Nephron (organoid): ENCODE results near the gene BTBD9.

Experiments used
- H3K27ac Mint-ChIP-seq, 3 experiments: 2 replicates each; pipeline ENCODE4 v1.8.0; 2020; ENCODE audit warnings: mixed read lengths in 3 of 3, mild to moderate bottlenecking in 2 of 3, moderate library complexity in 1 of 3
- H3K27me3 Mint-ChIP-seq: 2 replicates; pipeline ENCODE4 v1.8.0; 2021; ENCODE audit warnings: low read depth, mild to moderate bottlenecking, moderate library complexity, mixed read lengths
- H3K36me3 Mint-ChIP-seq: 2 replicates; pipeline ENCODE4 v1.8.0; 2020; ENCODE audit warnings: low read depth, mixed read lengths
- H3K4me1 Mint-ChIP-seq: 2 replicates; pipeline ENCODE4 v1.8.0; 2020; ENCODE audit warnings: mixed read lengths
- H3K4me3 Mint-ChIP-seq, 3 experiments: 2 replicates each; pipeline ENCODE4 v1.8.0; 2020; ENCODE audit warnings: mild to moderate bottlenecking in 3 of 3, mixed read lengths in 3 of 3, moderate library complexity in 2 of 3
- H3K9me3 Mint-ChIP-seq: 2 replicates; pipeline ENCODE4 v1.8.0; 2020; ENCODE audit warnings: mixed read lengths
- CTCF ChIP-seq, 3 experiments: fragments of 200-600 bp; sonication (generic); IDR thresholded peaks; one replicate each; pipeline ENCODE4 v1.5.0; 2021; ENCODE audit warnings: antibody characterized with exemption in 3 of 3; ENCODE audit not compliant: unreplicated experiment in 3 of 3

BTBD9 gene

GRCh38 chr6:38555606-38556005, 84.1 kb downstream of the BTBD9 start:
- TF ChIP-seq CTCF (IDR thresholded peaks at IDR 0.05; ENCODE audit: unreplicated experiment in 3 of 3): no peak
- Mint-ChIP-seq H3K27ac (no peak overlapping the region), H3K9me3 (no peaks in the 10 kb centered on the region), H3K4me1 (peaks cover 3% of the 10 kb centered on the region), H3K27me3 (no peaks in the 10 kb centered on the region), H3K4me3 (no peak overlapping the region), H3K36me3 (no peaks in the 10 kb centered on the region)

- Mint-ChIP-seq H3K27ac (no peak overlapping the region), H3K27me3 (no peaks in the 10 kb centered on the region), H3K9me3 (no peaks in the 10 kb centered on the region), H3K4me1 (peaks cover 3% of the 10 kb centered on the region), H3K36me3 (no peaks in the 10 kb centered on the region), H3K4me3 (no peak overlapping the region)
- no peak for TF ChIP-seq CTCF (IDR thresholded peaks at IDR 0.05; ENCODE audit: unreplicated experiment in 3 of 3)
Observed at GRCh38 chr6:38554700-38555413, 84.9 kb downstream of the BTBD9 start.

GRCh38 chr6:38554014-38554413, 85.7 kb downstream of the BTBD9 start:
- Mint-ChIP-seq H3K9me3 (no peaks in the 10 kb centered on the region), H3K27me3 (no peaks in the 10 kb centered on the region)

GRCh38 chr6:38552121-38552520, 87.6 kb downstream of the BTBD9 start:
- no peak overlapping the region for H3K4me3 Mint-ChIP-seq
- no peak for TF ChIP-seq CTCF (IDR thresholded peaks at IDR 0.05; ENCODE audit: unreplicated experiment in 3 of 3)
- peaks cover 3% of the 10 kb centered on the region for H3K4me1 Mint-ChIP-seq
- H3K27me3 Mint-ChIP-seq: no peaks in the 10 kb centered on the region
- H3K9me3 Mint-ChIP-seq: no peaks in the 10 kb centered on the region
- peaks cover 5% of the 10 kb centered on the region for H3K36me3 Mint-ChIP-seq
- no peak overlapping the region for H3K27ac Mint-ChIP-seq

More at GRCh38 chr6:38554014-38554413, 85.7 kb downstream of the BTBD9 start:
- TF ChIP-seq CTCF (IDR thresholded peaks at IDR 0.05; ENCODE audit: unreplicated experiment in 3 of 3): no peak
- H3K36me3 Mint-ChIP-seq: no peaks in the 10 kb centered on the region
- peaks cover 3% of the 10 kb centered on the region for H3K4me1 Mint-ChIP-seq
- H3K4me3 Mint-ChIP-seq: no peak overlapping the region
- no peak overlapping the region for H3K27ac Mint-ChIP-seq

- Mint-ChIP-seq H3K9me3 (no peaks in the 10 kb centered on the region), H3K27ac (no peak overlapping the region), H3K27me3 (no peaks in the 10 kb centered on the region), H3K36me3 (peaks cover 5% of the 10 kb centered on the region), H3K4me3 (no peak overlapping the region), H3K4me1 (no peaks in the 10 kb centered on the region)
- no peak for TF ChIP-seq CTCF (IDR thresholded peaks at IDR 0.05; ENCODE audit: unreplicated experiment in 3 of 3)
Observed at GRCh38 chr6:38549795-38550194, 89.9 kb downstream of the BTBD9 start.

- Mint-ChIP-seq H3K36me3 (peaks cover 8% of the 10 kb centered on the region), H3K27me3 (no peaks in the 10 kb centered on the region), H3K4me1 (no peaks in the 10 kb centered on the region), H3K27ac (no peak overlapping the region), H3K4me3 (no peak overlapping the region), H3K9me3 (no peaks in the 10 kb centered on the region)
- no peak for TF ChIP-seq CTCF (IDR thresholded peaks at IDR 0.05; ENCODE audit: unreplicated experiment in 3 of 3)
Observed at GRCh38 chr6:38549180-38549579, 90.5 kb downstream of the BTBD9 start.
